Keratinocyte (primary cell): ENCODE results near the gene CIT.

Experiments used
- CTCF ChIP-seq, 3 experiments: IDR thresholded peaks in 1 of 3; conservative IDR thresholded peaks in 1 of 3; optimal IDR thresholded peaks in 1 of 3; 2 replicates in 2 of 3; 3 replicates in 1 of 3; pipeline versions ENCODE3 to v1.5.1; 2011; ENCODE audit warnings: low read length in 3 of 3, mild to moderate bottlenecking in 3 of 3, moderate library complexity in 2 of 3, control low read depth in 1 of 3, inconsistent platforms in 1 of 3; ENCODE audit not compliant: insufficient read depth in 2 of 3; ENCODE audit errors: extremely low read depth in 1 of 3
- EZH2 ChIP-seq: IDR thresholded peaks from one replicate; pipeline ENCODE4 v1.6.1; 2012; ENCODE audit warnings: inconsistent platforms, mild to moderate bottlenecking, low read length, moderate library complexity

GRCh38 chr12:119803381-119803791, 73.7 kb downstream of the CIT start:
- TF ChIP-seq CTCF (optimal IDR thresholded peaks at IDR 0.05 in 1 of 3, IDR thresholded peaks at IDR 0.05 in 1 of 3, conservative IDR thresholded peaks at IDR 0.05 in 1 of 3; ENCODE audit: extremely low read depth in 1 of 3, insufficient read depth in 2 of 3, low read length in 3 of 3) (no peak), EZH2 (no peak)
